Thoracic aorta (tissue), 2 donors: ENCODE measurements around the gene FBXO38. TPM values are rescaled to one million over a fixed set of nuclear protein-coding genes. Genes with fewer than 3 reads are reported as not detected.

Experiments used
- ATAC-seq: fragments of 150-250 bp; one replicate; pipeline ENCODE4 v1.8.0; 2017; ENCODE audit warnings: low read depth; ENCODE audit not compliant: insufficient number of reproducible peaks, low FRiP score
- DNase-seq: peaks from one replicate; pipeline ENCODE4 v3.0.0-alpha.2; 2020; ENCODE audit warnings: low spot score
- H3K27ac ChIP-seq, 2 donors: fragments of 200-600 bp; sonication (generic); 1 replicate in 1 of 2; 2 replicates in 1 of 2; pipeline ENCODE4 v1.5.1; 2016; ENCODE audit warnings: mild to moderate bottlenecking in 2 of 2, moderate library complexity in 2 of 2
- H3K27me3 ChIP-seq: fragments of 200-600 bp; sonication (generic); replicated peaks from 2 replicates; pipeline ENCODE4 v1.6.0; 2016; ENCODE audit warnings: mild to moderate bottlenecking; ENCODE audit not compliant: insufficient read depth
- H3K36me3 ChIP-seq: fragments of 200-600 bp; sonication (generic); one replicate; pipeline ENCODE4 v1.5.1; 2016
- H3K4me1 ChIP-seq, 2 donors: fragments of 200-600 bp; sonication (generic); 1 replicate in 1 of 2; 2 replicates in 1 of 2; pipeline versions ENCODE4 v1.5.1 to v1.6.0; 2016; ENCODE audit warnings: low read depth in 2 of 2, mild to moderate bottlenecking in 1 of 2; ENCODE audit not compliant: control insufficient read depth in 1 of 2
- H3K4me3 ChIP-seq: fragments of 200-600 bp; sonication (generic); 2 replicates; pipeline ENCODE4 v1.5.1; 2016; ENCODE audit warnings: mild to moderate bottlenecking
- H3K9me3 ChIP-seq: fragments of 200-600 bp; sonication (generic); 2 replicates; pipeline ENCODE4 v1.5.1; 2016
- CTCF ChIP-seq: fragments of 200-600 bp; sonication (generic); IDR thresholded peaks from one replicate; pipeline ENCODE4 v1.5.1; 2019; ENCODE audit warnings: antibody characterized with exemption
- total RNA-seq, 2 donors: library from RNA; depleted of rRNA; stranded (reverse); fragments of >200 nt; gene quantifications; one replicate each; pipeline versions ENCODE4 v1.1.0 to v1.2.3, GENCODE V29; 2016

Gene FBXO38
- total RNA-seq, 2 donors from 2014 or later, result 33.7 to 121 TPM

GRCh38 chr5:148433826-148434225, 50.1 kb downstream of the FBXO38 start:
- no peaks in the 10 kb centered on the region for H3K27me3 ChIP-seq
- ATAC-seq (no peak), DNase-seq (no peak)
- no peak overlapping the region for H3K27ac ChIP-seq
- H3K36me3 ChIP-seq, result no peaks in the 10 kb centered on the region
- no peak overlapping the region for H3K4me3 ChIP-seq
- H3K9me3 ChIP-seq, result no peaks in the 10 kb centered on the region
- TF ChIP-seq CTCF, result no peak
- no peaks in the 10 kb centered on the region for H3K4me1 ChIP-seq

DNA sequence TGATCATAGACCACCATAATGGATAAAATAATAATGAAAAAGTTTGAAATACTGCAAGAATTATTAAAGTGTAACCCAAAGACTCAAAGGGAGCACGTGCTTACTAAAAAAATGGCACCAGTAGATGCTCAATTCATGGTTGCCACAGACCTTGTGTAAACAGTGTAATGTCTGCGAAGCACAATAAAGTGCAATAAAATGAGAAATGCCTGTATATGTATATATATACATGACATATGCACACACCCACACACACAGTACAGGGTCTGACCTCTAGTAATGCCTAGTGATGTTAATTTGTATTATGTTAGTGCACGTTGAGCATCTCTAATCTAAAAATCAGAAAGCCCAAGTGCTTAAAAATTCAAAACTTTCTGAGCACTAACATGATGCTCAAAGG, 52.3 kb downstream of the FBXO38 start:
- no peak for TF ChIP-seq CTCF
- Histone ChIP-seq H3K36me3 (peaks cover 10% of the 10 kb centered on the region), H3K27ac (no peak overlapping the region), H3K9me3 (no peaks in the 10 kb centered on the region), H3K27me3 (no peaks in the 10 kb centered on the region), H3K4me1 (no peaks in the 10 kb centered on the region), H3K4me3 (no peak overlapping the region)
- ATAC-seq (no peak), DNase-seq (no peak)

- H3K4me1 ChIP-seq, result no peaks in the 10 kb centered on the region
- no peak overlapping the region for H3K4me3 ChIP-seq
- ATAC-seq (no peak), DNase-seq (no peak)
- TF ChIP-seq CTCF, result no peak
- H3K9me3 ChIP-seq, result no peaks in the 10 kb centered on the region
- H3K36me3 ChIP-seq, result peaks cover 17% of the 10 kb centered on the region
- no peaks in the 10 kb centered on the region for H3K27me3 ChIP-seq
- H3K27ac ChIP-seq, result no peak overlapping the region
These were observed 53.5 kb downstream of the FBXO38 start for GRCh38 chr5:148437249-148437648.

- ATAC-seq (no peak), DNase-seq (no peak)
- Histone ChIP-seq H3K27me3 (no peaks in the 10 kb centered on the region), H3K4me3 (no peak overlapping the region), H3K9me3 (no peaks in the 10 kb centered on the region), H3K4me1 (no peaks in the 10 kb centered on the region), H3K36me3 (peaks cover 23% of the 10 kb centered on the region), H3K27ac (no peak overlapping the region)
- TF ChIP-seq CTCF, result no peak
These were observed 55.2 kb downstream of the FBXO38 start for GRCh38 chr5:148438933-148439332.

DNA sequence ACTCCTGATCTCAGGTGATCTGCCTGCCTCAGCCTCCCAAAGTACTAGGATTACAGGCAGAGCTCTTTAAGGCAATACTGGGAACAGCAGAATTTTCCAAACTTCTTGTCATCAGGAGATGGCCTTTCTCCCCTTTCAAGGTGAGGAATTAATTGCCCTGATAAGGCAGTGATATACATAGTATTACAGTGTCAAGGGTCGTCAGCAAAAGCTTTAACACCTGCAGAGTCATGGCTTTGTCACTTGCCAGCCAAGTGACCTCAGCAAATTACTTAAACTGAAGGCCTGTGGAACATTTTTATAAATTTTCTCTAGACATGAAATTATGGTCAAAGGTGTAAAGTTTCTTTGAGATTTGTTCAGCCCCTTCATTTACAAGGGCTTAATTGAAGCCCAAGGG, 59.5 kb downstream of the FBXO38 start:
- ATAC-seq (no peak), DNase-seq (no peak)
- Histone ChIP-seq H3K9me3 (no peaks in the 10 kb centered on the region), H3K27me3 (no peaks in the 10 kb centered on the region), H3K4me1 (no peaks in the 10 kb centered on the region), H3K36me3 (peaks cover 23% of the 10 kb centered on the region), H3K27ac (no peak overlapping the region), H3K4me3 (no peak overlapping the region)
- TF ChIP-seq CTCF, result no peak
